Panc1 (cell line): ENCODE measurements around the gene MAP3K21. TPM values are rescaled to one million over a fixed set of nuclear protein-coding genes. Genes with fewer than 3 reads are reported as not detected.

Experiments used
- ATAC-seq: fragments of 200-7000 bp; cut with Tn5 transposase; 2 replicates; pipeline ENCODE4 v1.9.1; 2020; ENCODE audit warnings: mild to moderate bottlenecking, moderate library complexity
- BruUV-seq: library from RNA; stranded (reverse); fragments of 400-500 nt; replicated peaks from 2 replicates; lab custom pipeline; 2021; lab: Mats Ljungman, UMichigan
- CTCF ChIA-PET: fragments of 300-600 bp; sonication (Branson Sonifier 250); formaldehyde crosslinking; loops from one replicate; lab custom pipeline; 2022; ENCODE audit warnings: antibody characterized with exemption; lab: Charles Lee
- POLR2A ChIA-PET: fragments of 300-600 bp; sonication (Branson Sonifier 250); formaldehyde crosslinking; loops from one replicate; lab custom pipeline; 2022; ENCODE audit warnings: antibody characterized with exemption; lab: Charles Lee
- DNase-seq: peaks from one replicate; pipeline ENCODE4 v3.0.0-alpha.2; 2010; ENCODE audit warnings: low read depth, low spot score
- H3K27ac ChIP-seq: 2 replicates; pipeline ENCODE4 v1.5.1; 2011; ENCODE audit warnings: mild to moderate bottlenecking, low read length, inconsistent platforms
- H3K27me3 ChIP-seq: fragments of 200-500 bp; sonication (Bioruptor generic); 2 replicates; pipeline ENCODE4 v1.6.0; 2014; ENCODE audit warnings: low read length, inconsistent platforms; ENCODE audit not compliant: control insufficient read depth, insufficient read depth
- H3K36me3 ChIP-seq: fragments of 200-500 bp; sonication (Bioruptor generic); 2 replicates; pipeline ENCODE4 v1.5.1; 2014; ENCODE audit warnings: inconsistent platforms, mild to moderate bottlenecking, low read length, moderate library complexity; ENCODE audit not compliant: control insufficient read depth, insufficient read depth
- H3K4me1 ChIP-seq: 2 replicates; pipeline ENCODE4 v1.5.1; 2011; ENCODE audit warnings: inconsistent platforms, mild to moderate bottlenecking, low read length, moderate library complexity; ENCODE audit not compliant: control insufficient read depth, insufficient read depth
- H3K4me3 ChIP-seq, 2 experiments: 2 replicates each; pipeline ENCODE4 v1.5.1; 2011 to 2012; ENCODE audit warnings: low read depth in 2 of 2, low read length in 2 of 2, mild to moderate bottlenecking in 2 of 2, inconsistent platforms in 1 of 2, moderate library complexity in 1 of 2
- H3K9me3 ChIP-seq: fragments of 200-500 bp; sonication (Bioruptor generic); 2 replicates; pipeline ENCODE4 v1.5.1; 2014; ENCODE audit warnings: low read depth, mild to moderate bottlenecking, inconsistent platforms, low read length, moderate library complexity; ENCODE audit not compliant: control insufficient read depth, insufficient read depth
- CTCF ChIP-seq: fragments of 450-650 bp; IDR thresholded peaks from 2 replicates; pipeline ENCODE4 v1.5.1; 2017; ENCODE audit warnings: mild to moderate bottlenecking
- POLR2AphosphoS5 ChIP-seq: IDR thresholded peaks from 2 replicates; pipeline ENCODE4 v1.6.1; 2012; ENCODE audit warnings: mild to moderate bottlenecking, low read depth, low read length, moderate library complexity
- SIN3A ChIP-seq: IDR thresholded peaks from 2 replicates; pipeline ENCODE4 v1.6.1; 2012; ENCODE audit warnings: low read depth, mild to moderate bottlenecking, low read length, moderate library complexity, borderline replicate concordance; ENCODE audit not compliant: insufficient read depth
- TCF7L2 ChIP-seq: IDR thresholded peaks from 2 replicates; pipeline ENCODE4 v1.6.1; 2011; ENCODE audit warnings: mild to moderate bottlenecking, low read depth, low read length, inconsistent platforms
- in situ Hi-C: cut with HindIII; loops from 2 replicates; pipeline ENCODE4 v1.10.0; 2016; ENCODE audit warnings: low sequenced_read_pairs, low pct_unique_long_range_greater_than_20kb
- intact Hi-C: fragments of 100-400 bp; cut with micrococcal nuclease; formaldehyde crosslinking; loops from one replicate; pipeline ENCODE4 v1.10.0; 2022; ENCODE audit not compliant: unreplicated experiment
- total RNA-seq: library from RNA; stranded (reverse); gene quantifications from one replicate; pipeline ENCODE4 v1.2.1, GENCODE V29; 2021; ENCODE audit not compliant: unreplicated experiment
- TF ChIP-seq, protein P1 (sequence below), 2 experiments: IDR thresholded peaks; 2 replicates each; pipeline ENCODE4 v1.6.1; 2011 to 2012; ENCODE audit warnings: low read depth in 2 of 2, control low read depth in 1 of 2, low read length in 1 of 2, mild to moderate bottlenecking in 1 of 2, moderate library complexity in 1 of 2; ENCODE audit not compliant: insufficient read depth in 1 of 2

The MAP3K21 gene
- total RNA-seq, 1 experiment from 2014 or later = 3.1 TPM

GRCh38 chr1:233323718-233324117 is 3.8 kb upstream of the MAP3K21 start:
- ATAC-seq (no peak), DNase-seq (no peak)
- intact Hi-C loops = no loop called here
- Histone ChIP-seq H3K36me3 (peaks cover under 1% of the 10 kb centered on the region; the same call in 1 of the 2 replicates), H3K27me3 (peaks cover 16% of the 10 kb centered on the region), H3K9me3 (no peaks in the 10 kb centered on the region), H3K27ac (no peak overlapping the region), H3K4me3 (no peak overlapping the region), H3K4me1 (peaks cover 3% of the 10 kb centered on the region)
- TF ChIP-seq, protein P1, sequence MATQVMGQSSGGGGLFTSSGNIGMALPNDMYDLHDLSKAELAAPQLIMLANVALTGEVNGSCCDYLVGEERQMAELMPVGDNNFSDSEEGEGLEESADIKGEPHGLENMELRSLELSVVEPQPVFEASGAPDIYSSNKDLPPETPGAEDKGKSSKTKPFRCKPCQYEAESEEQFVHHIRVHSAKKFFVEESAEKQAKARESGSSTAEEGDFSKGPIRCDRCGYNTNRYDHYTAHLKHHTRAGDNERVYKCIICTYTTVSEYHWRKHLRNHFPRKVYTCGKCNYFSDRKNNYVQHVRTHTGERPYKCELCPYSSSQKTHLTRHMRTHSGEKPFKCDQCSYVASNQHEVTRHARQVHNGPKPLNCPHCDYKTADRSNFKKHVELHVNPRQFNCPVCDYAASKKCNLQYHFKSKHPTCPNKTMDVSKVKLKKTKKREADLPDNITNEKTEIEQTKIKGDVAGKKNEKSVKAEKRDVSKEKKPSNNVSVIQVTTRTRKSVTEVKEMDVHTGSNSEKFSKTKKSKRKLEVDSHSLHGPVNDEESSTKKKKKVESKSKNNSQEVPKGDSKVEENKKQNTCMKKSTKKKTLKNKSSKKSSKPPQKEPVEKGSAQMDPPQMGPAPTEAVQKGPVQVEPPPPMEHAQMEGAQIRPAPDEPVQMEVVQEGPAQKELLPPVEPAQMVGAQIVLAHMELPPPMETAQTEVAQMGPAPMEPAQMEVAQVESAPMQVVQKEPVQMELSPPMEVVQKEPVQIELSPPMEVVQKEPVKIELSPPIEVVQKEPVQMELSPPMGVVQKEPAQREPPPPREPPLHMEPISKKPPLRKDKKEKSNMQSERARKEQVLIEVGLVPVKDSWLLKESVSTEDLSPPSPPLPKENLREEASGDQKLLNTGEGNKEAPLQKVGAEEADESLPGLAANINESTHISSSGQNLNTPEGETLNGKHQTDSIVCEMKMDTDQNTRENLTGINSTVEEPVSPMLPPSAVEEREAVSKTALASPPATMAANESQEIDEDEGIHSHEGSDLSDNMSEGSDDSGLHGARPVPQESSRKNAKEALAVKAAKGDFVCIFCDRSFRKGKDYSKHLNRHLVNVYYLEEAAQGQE (IDR thresholded peaks at IDR 0.05; ENCODE audit: insufficient read depth in 1 of 2, low read depth in 2 of 2, low read length in 1 of 2) = no peak
- TF ChIP-seq SIN3A (no peak), CTCF (no peak), POLR2AphosphoS5 (no peak)
- CTCF ChIA-PET = no interaction called here
- POLR2A ChIA-PET = no interaction called here
- BruUV-seq = no TSS peak
- in situ Hi-C loops = no loop called here

- CTCF ChIA-PET = no interaction called here
These were observed 1.2 kb upstream of the MAP3K21 start for GRCh38 chr1:233326319-233326718.

More at GRCh38 chr1:233326319-233326718, 1.2 kb upstream of the MAP3K21 start:
- Histone ChIP-seq H3K27me3 (peaks cover 7% of the 10 kb centered on the region), H3K4me1 (peaks cover 3% of the 10 kb centered on the region), H3K27ac (no peak overlapping the region), H3K4me3 (no peak overlapping the region), H3K36me3 (peaks cover 4% of the 10 kb centered on the region; the same call in 1 of the 2 replicates), H3K9me3 (no peaks in the 10 kb centered on the region)
- no peak for DNase-seq
- TF ChIP-seq POLR2AphosphoS5 (no peak), CTCF (no peak), TCF7L2 (no peak), SIN3A (no peak)
- TF ChIP-seq, protein P1 (IDR thresholded peaks at IDR 0.05; ENCODE audit: insufficient read depth in 1 of 2, low read depth in 2 of 2, low read length in 1 of 2) = no peak
- no TSS peak for BruUV-seq
- intact Hi-C loops (no loop called here), in situ Hi-C loops (no loop called here)
- POLR2A ChIA-PET = no interaction called here
- no peak for ATAC-seq
